HG03103 (cell line): ENCODE results near the gene URM1.
"Not testable (repeated sequence)": the region's sequence is repeated elsewhere in the genome, so short reads cannot be mapped to it uniquely, and the experiment has no call there.

Source experiments
- ATAC-seq: cut with Tn5 transposase; IDR thresholded peaks from one replicate; pipeline ENCODE4 v1.9.1; 2021; ENCODE audit warnings: low read depth; ENCODE audit not compliant: unreplicated experiment

Gene URM1

GRCh38 chr9:128405077-128405779, 34.1 kb downstream of the URM1 start:
- ATAC-seq, result no peak

- ATAC-seq, result no peak
These were observed 34.6 kb downstream of the URM1 start for GRCh38 chr9:128405780-128406171.

DNA sequence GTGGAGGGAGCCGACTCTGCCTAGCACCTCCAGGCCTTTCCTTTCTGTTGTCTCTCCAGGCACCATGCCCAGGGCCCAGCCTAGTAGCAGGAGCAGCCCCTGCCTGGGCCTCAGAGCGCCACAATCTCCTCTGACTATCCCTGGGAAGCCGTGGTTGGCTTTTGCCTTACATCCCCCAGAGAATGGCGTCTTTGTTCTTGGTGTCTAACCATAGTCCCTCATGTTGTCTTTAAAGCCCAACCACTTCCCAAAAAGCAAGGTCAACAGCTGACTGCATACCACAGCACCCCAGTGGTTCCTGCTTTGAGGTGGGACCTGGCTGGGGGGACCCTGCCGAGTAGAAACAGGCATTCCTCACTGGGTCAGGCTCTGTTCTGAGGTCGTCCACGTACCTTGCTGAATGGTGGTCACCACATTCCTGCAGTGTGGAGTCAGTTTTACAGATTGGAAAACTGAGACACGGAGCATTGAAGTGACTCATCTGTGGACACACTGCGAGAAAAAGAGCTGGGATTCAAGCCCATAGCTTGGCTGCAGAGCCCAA, 35.7 kb downstream of the URM1 start:
- no peak for ATAC-seq

DNA sequence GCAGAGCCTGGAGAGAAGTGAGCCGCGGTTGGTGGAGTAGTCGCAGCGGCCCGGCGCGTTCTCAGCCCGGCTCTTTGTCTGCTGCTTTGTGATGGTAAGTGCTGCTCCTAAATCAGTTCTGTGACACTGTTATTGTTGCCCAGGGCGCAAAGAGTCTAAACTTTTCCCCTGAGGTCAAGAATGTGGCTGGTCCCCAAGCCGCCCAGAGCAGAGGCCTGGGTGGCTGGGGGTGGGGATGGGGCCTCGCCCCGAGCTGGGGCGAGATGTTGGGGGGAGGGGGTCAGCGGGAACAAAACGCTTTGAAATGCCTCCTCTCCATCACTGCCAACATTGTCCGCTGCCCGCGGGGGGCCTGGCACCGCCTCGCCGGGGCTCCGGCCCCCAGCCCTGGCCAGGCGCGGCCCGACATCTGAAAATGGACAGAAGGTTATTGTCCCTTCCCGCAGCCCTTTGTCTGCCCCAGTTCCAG, 37.8 kb downstream of the URM1 start:
- ATAC-seq, result no peak

- no peak for ATAC-seq
These were observed 38.3 kb downstream of the URM1 start for GRCh38 chr9:128409450-128409849.

DNA sequence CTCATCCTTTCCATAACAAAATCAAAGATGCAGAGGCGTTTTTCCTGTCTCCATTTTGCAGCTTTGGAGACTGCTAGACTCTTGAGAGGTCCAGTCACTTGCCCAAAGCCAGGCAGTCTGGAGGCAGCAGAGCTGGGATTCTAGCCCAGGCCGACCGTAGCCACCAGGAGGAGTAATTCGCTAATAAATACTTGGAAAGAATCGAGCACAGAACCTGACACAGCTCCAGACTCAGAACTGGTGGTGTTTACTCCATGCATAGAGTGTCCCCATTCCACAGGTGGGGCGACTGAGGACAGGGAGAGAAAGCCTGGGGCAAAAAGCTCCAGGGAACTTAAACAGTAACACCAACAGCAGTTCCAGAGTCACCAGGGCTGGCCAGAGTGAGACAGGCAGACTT, 38.8 kb downstream of the URM1 start:
- no peak for ATAC-seq

- no peak for ATAC-seq
These were observed 40.4 kb downstream of the URM1 start for GRCh38 chr9:128411364-128412119.

GRCh38 chr9:128412120-128412790, 41.1 kb downstream of the URM1 start:
- ATAC-seq, result no peak

- ATAC-seq, result not testable (repeated sequence)
These were observed 42.6 kb downstream of the URM1 start for GRCh38 chr9:128413728-128414127.

GRCh38 chr9:128414461-128414860, 43.3 kb downstream of the URM1 start:
- ATAC-seq, result no peak

DNA sequence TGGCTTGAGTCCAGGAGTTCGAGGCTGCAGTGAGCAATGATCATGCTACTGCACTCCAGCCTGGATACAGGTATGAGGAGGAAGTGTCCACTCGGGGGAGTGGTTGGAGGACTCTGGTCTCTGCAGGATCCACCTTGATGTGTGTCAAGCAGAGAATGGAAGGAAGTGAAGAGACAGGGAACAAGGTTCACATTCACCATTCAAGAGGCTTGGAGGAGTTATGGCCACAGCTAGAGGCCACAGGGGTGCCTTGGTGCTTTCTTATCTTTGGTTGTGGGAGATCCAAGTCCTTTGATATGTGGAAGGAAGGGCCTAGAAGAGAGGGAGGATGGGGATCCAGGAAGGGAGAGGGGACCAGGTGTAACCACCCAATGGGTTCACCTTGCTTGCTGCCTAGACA, 44.1 kb downstream of the URM1 start:
- ATAC-seq, result no peak

DNA sequence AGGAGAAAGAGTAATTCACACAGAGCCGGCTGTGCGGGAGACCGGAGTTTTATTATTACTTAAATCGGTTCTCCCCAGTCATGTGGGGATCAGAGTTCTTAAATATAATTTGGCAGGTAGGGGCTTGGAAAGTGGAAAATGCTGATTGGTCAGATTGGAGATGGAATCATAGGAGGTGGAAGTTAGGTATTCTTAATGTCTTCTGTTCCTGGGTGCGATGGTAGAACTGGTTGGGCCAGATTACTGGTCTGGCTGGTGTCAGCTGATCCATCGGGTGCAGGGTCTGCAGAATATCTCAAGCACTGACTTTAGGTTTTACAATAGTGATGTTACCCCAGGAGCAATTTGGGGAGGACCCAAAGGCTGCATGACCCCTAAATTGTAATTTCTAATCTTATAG, 44.8 kb downstream of the URM1 start:
- no peak for ATAC-seq

DNA sequence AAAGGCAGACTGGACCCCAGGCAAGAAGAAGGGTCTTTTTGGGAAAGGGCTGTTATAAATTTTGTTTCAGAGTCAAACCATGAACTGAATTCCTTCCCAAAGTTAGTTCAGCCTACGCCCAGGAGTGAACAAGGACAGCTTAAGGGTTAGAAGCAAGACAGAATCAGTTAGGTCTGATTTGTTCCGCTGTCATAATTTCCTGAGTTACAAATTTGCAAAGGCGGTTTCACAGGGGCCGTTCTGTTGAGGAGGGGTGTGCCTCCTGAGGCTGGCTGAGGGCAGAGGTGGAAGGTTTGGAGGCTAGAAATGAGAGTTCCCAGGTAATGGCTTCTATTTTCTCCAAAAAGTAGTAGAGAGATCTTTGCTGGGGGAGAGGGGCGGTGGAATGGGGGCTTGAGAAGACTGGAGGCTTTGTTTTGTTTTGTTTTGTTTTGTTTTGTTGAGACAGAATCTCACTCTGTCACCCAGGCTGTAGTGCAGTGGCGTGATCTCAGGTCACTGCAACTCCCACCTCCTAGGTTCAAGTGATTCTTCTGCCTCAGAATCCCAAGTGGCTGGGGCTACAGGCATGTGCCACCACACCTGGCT, 45.4 kb downstream of the URM1 start:
- no peak for ATAC-seq

- no peak for ATAC-seq
These were observed 48.1 kb downstream of the URM1 start for GRCh38 chr9:128419061-128419925.

GRCh38 chr9:128420060-128420650, 49.0 kb downstream of the URM1 start:
- ATAC-seq, result peak; percentile 58

GRCh38 chr9:128420651-128421481, 49.7 kb downstream of the URM1 start, which contains the start of gene CERCAM:
TSS of gene CERCAM (plus strand) at chr9:128420857. CDS start at chr9:128420878, 21 bp downstream.
- peak; percentile 43 for ATAC-seq

DNA sequence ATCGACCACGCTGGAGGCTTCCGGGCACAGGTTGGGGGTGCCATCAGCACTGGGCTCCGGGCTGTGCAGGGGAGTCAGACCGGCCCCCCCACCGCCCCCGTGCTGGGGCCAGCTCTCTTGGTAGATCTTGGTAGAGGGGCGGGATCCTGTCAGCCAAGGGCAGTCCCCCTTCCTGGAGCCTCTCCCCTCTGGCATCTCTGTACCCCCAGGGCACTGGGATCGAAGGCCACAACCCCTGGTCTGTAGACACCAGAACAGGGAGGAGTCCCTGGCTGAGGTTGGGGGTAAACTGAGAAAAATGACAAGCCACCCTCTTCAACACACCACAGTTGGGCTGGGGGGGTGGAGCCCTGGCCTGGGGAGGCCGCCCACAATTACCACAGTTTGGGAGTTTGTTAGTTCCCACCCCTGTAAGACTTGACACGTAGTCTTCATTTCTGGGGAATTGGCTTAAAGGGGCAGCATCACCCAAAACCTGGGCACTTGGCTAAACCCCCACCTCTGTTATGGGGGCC, 50.4 kb downstream of the URM1 start:
- no peak for ATAC-seq

DNA sequence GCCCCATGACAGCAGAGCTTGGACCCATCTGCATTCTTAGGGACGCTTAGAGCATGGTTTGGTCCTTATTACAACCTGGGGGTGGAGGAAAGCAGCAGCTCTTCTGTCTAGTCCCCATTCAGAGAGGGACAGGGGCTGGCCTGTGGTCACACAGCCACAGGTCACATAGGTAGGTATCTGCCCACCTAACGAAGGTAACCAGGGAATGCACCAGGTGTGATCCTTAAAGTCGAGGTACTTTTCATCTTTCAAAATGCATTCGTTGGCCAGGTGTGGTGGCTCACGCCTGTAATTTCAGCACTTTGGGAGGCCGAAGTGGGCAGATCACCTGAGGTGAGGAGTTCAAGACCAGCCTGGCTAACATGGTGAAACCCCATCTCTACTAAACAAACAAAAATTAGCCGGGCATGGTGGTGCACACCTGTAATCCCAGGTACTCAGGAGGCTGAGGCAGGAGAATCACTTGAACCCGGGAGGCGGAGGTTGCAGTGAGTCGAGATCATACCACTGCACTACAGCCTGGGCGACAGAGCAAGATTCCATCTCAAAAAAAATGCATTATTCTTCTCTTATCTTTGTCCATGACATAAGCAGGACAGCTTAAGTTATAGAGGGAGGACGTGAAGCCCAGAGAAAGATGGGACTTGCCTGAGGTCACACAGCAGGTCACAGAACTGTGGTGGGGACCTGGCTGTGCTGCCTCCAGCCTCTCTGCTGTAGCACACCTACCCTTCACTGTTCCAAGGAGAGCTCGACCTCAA, 51.0 kb downstream of the URM1 start:
- ATAC-seq, result not testable (repeated sequence)
